ENCODE measurements around the gene MAOB. TPM values are rescaled to one million over a fixed set of nuclear protein-coding genes. Genes with fewer than 3 reads are reported as not detected.

Gene MAOB
- total RNA-seq, 1 donor from 2014 or later, result 4.9 TPM

DNA sequence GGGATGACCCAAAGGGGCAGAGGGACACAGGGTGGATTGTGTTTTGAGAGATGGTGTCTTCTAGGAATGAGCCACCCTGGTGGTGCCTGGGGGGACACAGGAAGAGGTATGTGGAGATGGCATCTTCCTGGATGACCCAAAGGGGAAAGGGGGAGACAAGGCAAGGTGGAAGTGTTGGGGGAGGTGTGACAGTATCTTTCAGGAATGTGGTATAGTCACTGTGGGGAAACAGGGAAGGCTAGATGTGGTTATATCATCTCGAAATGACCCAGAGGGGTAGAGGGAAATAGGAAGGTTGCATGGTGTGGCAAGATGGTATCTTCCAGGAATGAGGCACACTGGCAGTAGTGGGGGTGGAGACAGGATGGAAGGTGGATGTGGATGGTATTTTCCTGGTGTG is 163.3 kb downstream of the MAOB start:
- FAIRE-seq, result no peak

DNA sequence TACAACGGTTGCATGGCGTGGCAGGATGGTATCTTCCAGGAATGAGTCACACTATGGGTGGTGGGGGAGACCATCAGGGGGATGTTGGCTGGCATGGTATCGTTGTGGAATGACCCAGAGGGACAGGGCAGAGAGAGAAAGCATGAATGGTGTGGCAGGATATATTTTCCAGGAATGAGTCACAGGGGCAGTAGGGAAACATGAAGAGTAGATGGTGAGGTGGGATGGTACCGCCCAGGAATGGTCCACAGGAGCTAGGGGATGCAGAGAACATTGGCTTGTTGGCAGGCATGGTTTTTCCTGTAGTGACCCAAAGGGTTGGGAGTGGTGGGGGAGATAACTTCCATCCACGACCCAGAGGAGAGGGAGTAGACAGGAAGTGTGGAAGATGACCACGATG is 163.7 kb downstream of the MAOB start:
- no peak for DNase-seq (ENCODE audit: low spot score in 2 of 2)
- no peak for FAIRE-seq

More for the DNA sequence above, 163.3 kb downstream of the MAOB start:
- DNase-seq (ENCODE audit: low spot score in 2 of 2), result no peak

DNA sequence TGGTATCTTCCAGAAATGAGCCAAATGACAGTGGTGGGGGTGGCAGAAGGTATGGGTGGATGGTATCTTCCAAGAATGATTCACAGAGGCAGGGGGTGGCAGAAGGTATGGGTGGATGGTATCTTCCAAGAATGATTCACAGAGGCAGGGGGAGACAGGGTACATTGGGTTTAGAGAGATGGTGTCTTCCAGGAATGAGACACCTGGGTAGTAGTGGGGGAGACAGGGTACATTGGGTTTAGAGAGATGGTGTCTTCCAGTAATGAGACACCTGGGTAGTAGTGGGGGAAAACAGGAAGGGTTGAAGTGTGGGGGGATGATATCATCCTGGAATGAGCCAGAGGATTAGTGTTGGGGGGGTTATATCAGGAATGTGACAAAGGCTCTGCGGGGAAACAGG is 164.2 kb downstream of the MAOB start:
- no peak for FAIRE-seq
- no peak for DNase-seq (ENCODE audit: low spot score in 2 of 2)

DNA sequence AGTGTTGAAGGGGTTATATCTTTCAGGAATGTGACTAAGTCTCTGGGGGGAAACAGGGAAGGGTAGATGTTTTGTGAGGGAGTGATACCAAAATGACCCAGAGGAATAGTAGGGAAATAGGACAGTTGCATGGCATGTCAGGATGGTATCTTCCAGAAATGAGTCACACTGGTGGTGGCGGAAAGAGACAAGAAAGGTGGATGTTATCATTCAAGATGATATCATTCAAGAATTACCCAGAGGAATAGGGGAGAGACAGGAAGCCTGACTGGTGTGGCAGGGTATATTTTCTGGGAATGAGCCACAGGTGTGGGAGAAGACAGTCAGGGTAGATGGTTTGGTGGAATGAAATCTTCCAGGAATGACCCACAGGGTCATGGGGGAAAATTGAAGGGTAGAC is 165.1 kb downstream of the MAOB start:
- FAIRE-seq (no peak), DNase-seq (ENCODE audit: low spot score in 2 of 2) (no peak)

DNA sequence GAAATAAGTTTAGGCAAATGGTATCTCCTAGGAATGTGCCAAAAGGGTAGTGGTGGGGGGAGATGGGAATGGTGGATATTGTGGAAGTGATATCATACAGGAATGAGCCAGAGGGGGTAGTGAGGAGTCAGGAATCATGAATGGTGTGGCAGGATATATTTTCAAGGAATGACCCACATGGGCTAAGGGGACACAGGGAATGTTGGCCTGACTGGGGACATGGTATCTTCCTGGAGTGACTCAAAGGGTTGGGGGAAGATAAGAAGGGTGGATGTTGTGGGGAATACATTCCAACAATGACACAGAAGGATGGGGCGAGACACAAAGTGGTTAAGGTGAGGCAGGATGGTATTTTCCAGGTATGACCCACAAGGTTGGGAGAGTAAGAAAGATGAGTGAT is 165.6 kb downstream of the MAOB start:
- FAIRE-seq, result no peak
- no peak for DNase-seq (ENCODE audit: low spot score in 2 of 2)

Other genes with a start within 250 kb of the MAOB start
- 13.5 TPM for gene MAOA, start 226.2 kb downstream of the MAOB start, total RNA-seq
- gene NDP, start 90.9 kb upstream of the MAOB start, total RNA-seq, result 27.3 TPM

Measured in frontal cortex (tissue), 4 donors.